K562 (cell line): ENCODE data around the gene ARHGEF26. TPM values are rescaled to one million over a fixed set of nuclear protein-coding genes. Genes with fewer than 3 reads are reported as not detected.

Experiments used
- ATAC-seq: fragments of 200-7000 bp; cut with Tn5 transposase; 3 replicates; pipeline ENCODE4 v1.9.1; 2020; ENCODE audit warnings: moderate library complexity
- BruUV-seq: library from RNA; stranded (reverse); fragments of 400-500 nt; replicated peaks from 2 replicates; lab custom pipeline; 2021; lab: Mats Ljungman, UMichigan
- CTCF ChIA-PET: fragments of 300-600 bp; formaldehyde crosslinking; extraction: SDS; loops from one replicate; lab custom pipeline; 2021; ENCODE audit warnings: low intra/inter-chr PET ratio; lab: Yijun Ruan, JAX
- POLR2A ChIA-PET: fragments of 300-600, 350-650 bp; sonication (Branson Sonifier 250); formaldehyde crosslinking; extraction: SDS; loops from one replicate; lab custom pipeline; 2021; ENCODE audit warnings: antibody characterized with exemption, inconsistent platforms; lab: Yijun Ruan, JAX
- DNase-seq, 4 experiments: peaks; one replicate each; pipeline versions ENCODE4 v3.0.0 to v3.0.0-alpha.2; 2011 to 2018; ENCODE audit warnings: low spot score in 3 of 4, mixed read lengths in 3 of 4; ENCODE audit errors: extremely low read depth in 1 of 4
- FAIRE-seq: peaks from 2 replicates; lab custom pipeline; 2011; peaks lifted over from hg19 to GRCh38; lab: Jason Lieb, UNC
- H2AFZ ChIP-seq: 2 replicates; pipeline ENCODE4 v1.6.0; 2011; ENCODE audit warnings: low read depth, low read length, control low read depth, inconsistent platforms
- H3K27ac ChIP-seq: fragments of 200-600 bp; 3 replicates; pipeline ENCODE4 v1.8.0; 2011; ENCODE audit warnings: low read depth, mild to moderate bottlenecking, control low read depth, inconsistent platforms, low read length, moderate library complexity, mixed read lengths; ENCODE audit errors: extremely low read depth
- H3K27me3 ChIP-seq, 2 experiments: fragments of 300-600 bp in 1 of 2; 2 replicates in 1 of 2; 3 replicates in 1 of 2; pipeline versions ENCODE4 v1.6.0 to v1.8.0; 2011; ENCODE audit warnings: inconsistent platforms in 2 of 2, low read length in 2 of 2, mild to moderate bottlenecking in 1 of 2, mixed read lengths in 1 of 2, moderate library complexity in 1 of 2; ENCODE audit not compliant: control insufficient read depth in 2 of 2, insufficient read depth in 2 of 2
- H3K36me3 ChIP-seq: fragments of 300-600 bp; 3 replicates; pipeline ENCODE4 v1.8.0; 2011; ENCODE audit warnings: mild to moderate bottlenecking, low read length, inconsistent platforms; ENCODE audit not compliant: control insufficient read depth, insufficient read depth
- H3K4me1 ChIP-seq, 2 experiments: fragments of 200-600 bp in 1 of 2; replicated peaks in 1 of 2; 2 replicates in 1 of 2; 3 replicates in 1 of 2; pipeline versions ENCODE4 v1.5.1 to v1.8.0; 2011; ENCODE audit warnings: inconsistent platforms in 2 of 2, low read length in 2 of 2, mild to moderate bottlenecking in 1 of 2, mixed read lengths in 1 of 2, moderate library complexity in 1 of 2; ENCODE audit not compliant: control insufficient read depth in 2 of 2, insufficient read depth in 2 of 2
- H3K4me2 ChIP-seq: 2 replicates; pipeline ENCODE4 v1.6.1; 2011; ENCODE audit warnings: low read length, control low read depth, inconsistent platforms, mixed read lengths; ENCODE audit not compliant: insufficient read depth
- H3K4me3 ChIP-seq: fragments of 200-600 bp; sonication (generic), shearing (Covaris generic); 2 replicates; pipeline ENCODE4 v1.5.1; 2016; ENCODE audit warnings: control low read depth, inconsistent platforms
- H3K79me2 ChIP-seq: fragments of 200-600 bp; 3 replicates; pipeline ENCODE4 v1.8.0; 2011; ENCODE audit warnings: low read length, inconsistent platforms; ENCODE audit not compliant: control insufficient read depth, insufficient read depth
- H3K9ac ChIP-seq, 2 experiments: 2 replicates each; pipeline versions ENCODE4 v1.6.0 to v1.6.1; 2011; ENCODE audit warnings: low read depth in 2 of 2, low read length in 2 of 2, control low read depth in 1 of 2, inconsistent platforms in 1 of 2, mild to moderate bottlenecking in 1 of 2, mixed read lengths in 1 of 2; ENCODE audit not compliant: insufficient read depth in 1 of 2
- H3K9me1 ChIP-seq: one replicate; pipeline ENCODE4 v1.6.0; 2011; ENCODE audit warnings: inconsistent platforms, mild to moderate bottlenecking, low read length, moderate library complexity; ENCODE audit not compliant: control insufficient read depth, insufficient read depth
- H3K9me3 ChIP-seq: replicated peaks from 2 replicates; pipeline ENCODE4 v1.5.1; 2011; ENCODE audit warnings: low read depth, low read length, inconsistent platforms; ENCODE audit not compliant: control insufficient read depth, insufficient read depth
- H4K20me1 ChIP-seq: replicated peaks from 2 replicates; pipeline ENCODE4 v1.6.1; 2011; ENCODE audit warnings: low read length, inconsistent platforms, mixed read lengths; ENCODE audit not compliant: control insufficient read depth, insufficient read depth
- DDX20 ChIP-seq: fragments of 450-650 bp; IDR thresholded peaks from 2 replicates; pipeline ENCODE4 v1.6.1; 2016; ENCODE audit warnings: missing genetic modification characterization, low read depth, mild to moderate bottlenecking, missing compliant biosample characterization, moderate library complexity
- HNRNPH1 ChIP-seq: fragments of 200-400 bp; formaldehyde crosslinking; optimal IDR thresholded peaks from 2 replicates; pipeline ENCODE3; 2017; ENCODE audit warnings: low read depth, mild to moderate bottlenecking, low read length, moderate library complexity
- POU5F1 ChIP-seq: fragments of 150-350 bp; IDR thresholded peaks from 2 replicates; pipeline ENCODE4 v1.6.1; 2014; ENCODE audit warnings: borderline replicate concordance, low read length, low read depth, mild to moderate bottlenecking; ENCODE audit not compliant: partially characterized antibody
- SMARCA5 ChIP-seq: fragments of 450-650 bp; IDR thresholded peaks from 2 replicates; pipeline ENCODE4 v1.6.1; 2016
- ZC3H4 ChIP-seq: sonication (generic); formaldehyde crosslinking; IDR thresholded peaks from 2 replicates; pipeline ENCODE4 v1.9.0; 2021; ENCODE audit warnings: missing genetic modification reagents, borderline replicate concordance
- WGBS: fragments of 100-300 bp; shearing (Covaris generic); methylation state at CpG from one replicate; pipeline ENCODE4 v1.1.6; 2016; ENCODE audit warnings: low coverage, mixed read lengths; ENCODE audit not compliant: insufficient coverage; ENCODE audit errors: missing lambda C conversion rate; 5-methylcytosine and 5-hydroxymethylcytosine counted together
- in situ Hi-C: fragments of 300-500 bp; cut with MboI; formaldehyde crosslinking; loops from 4 replicates; pipeline ENCODE4 v1.15.0; 2018; ENCODE audit warnings: inconsistent platforms, mixed read lengths
- intact Hi-C: fragments of 100-400 bp; cut with micrococcal nuclease; formaldehyde crosslinking; loops from 2 replicates; pipeline ENCODE4 v1.14.2; 2022
- polyA plus RNA-seq, 8 experiments: library from polyadenylated mRNA; depleted of rRNA in 4 of 8; stranded (reverse) in 5 of 8; unstranded in 3 of 8; fragments of >200 nt; fragmentation: Nextera tagmentation in 2 of 8; fragmentation: Illumina TruSeq in 1 of 8; extraction: Ambion mirVana in 2 of 8; extraction: Trizol in 1 of 8; gene quantifications; 2 replicates each; pipeline versions ENCODE4 v1.2.1 to v1.2.3, GENCODE V29; 2011 to 2014; ENCODE audit warnings: inconsistent platforms in 1 of 8, missing spikeins in 1 of 8
- total RNA-seq, 7 experiments: library from RNA; depleted of rRNA in 6 of 7; stranded (reverse); fragments of >200 nt in 6 of 7; fragmentation: Illumina TruSeq in 2 of 7; extraction: Trizol in 2 of 7; gene quantifications; 2 replicates each; pipeline versions ENCODE4 v1.2.1 to v1.2.3, GENCODE V29; 2011 to 2021; ENCODE audit warnings: low replicate concordance in 1 of 7
- TF ChIP-seq, protein P1 (sequence below): IDR thresholded peaks from 3 replicates; pipeline ENCODE4 v1.6.1; 2011; ENCODE audit warnings: borderline replicate concordance, mild to moderate bottlenecking; ENCODE audit not compliant: insufficient read length, insufficient read depth
- TF ChIP-seq, protein P2 (sequence below): fragments of 450-650 bp; formaldehyde crosslinking; conservative IDR thresholded peaks from 2 replicates; pipeline ENCODE4 v1.4.0; 2022; ENCODE audit warnings: mild to moderate bottlenecking, missing genetic modification characterization
- TF ChIP-seq, protein P3 (sequence below): sonication (generic); formaldehyde crosslinking; IDR thresholded peaks from 2 replicates; pipeline ENCODE4 v1.8.0; 2022; ENCODE audit warnings: missing genetic modification reagents, mild to moderate bottlenecking, borderline replicate concordance
- TF ChIP-seq, protein P4 (sequence below): fragments of 450-650 bp; conservative IDR thresholded peaks from 2 replicates; pipeline ENCODE4 v1.6.1; 2016; ENCODE audit warnings: missing genetic modification characterization, low read depth, mild to moderate bottlenecking, missing compliant biosample characterization, moderate library complexity
- TF ChIP-seq, protein P5 (sequence below): sonication (generic); formaldehyde crosslinking; IDR thresholded peaks from 2 replicates; pipeline ENCODE4 v1.8.0; 2022; ENCODE audit warnings: missing genetic modification reagents, mild to moderate bottlenecking, borderline replicate concordance
- TF ChIP-seq, protein P6 (sequence below): fragments of 450-650 bp; IDR thresholded peaks from 2 replicates; pipeline ENCODE4 v1.6.1; 2016

The ARHGEF26 gene
- total and polyA plus RNA-seq, 9 of the 15 experiments (the other 6 are each of a cell fraction or from before 2014, with no cell fraction given): 0.01 to 0.11 (median 0.04) TPM; not detected in 2

DNA sequence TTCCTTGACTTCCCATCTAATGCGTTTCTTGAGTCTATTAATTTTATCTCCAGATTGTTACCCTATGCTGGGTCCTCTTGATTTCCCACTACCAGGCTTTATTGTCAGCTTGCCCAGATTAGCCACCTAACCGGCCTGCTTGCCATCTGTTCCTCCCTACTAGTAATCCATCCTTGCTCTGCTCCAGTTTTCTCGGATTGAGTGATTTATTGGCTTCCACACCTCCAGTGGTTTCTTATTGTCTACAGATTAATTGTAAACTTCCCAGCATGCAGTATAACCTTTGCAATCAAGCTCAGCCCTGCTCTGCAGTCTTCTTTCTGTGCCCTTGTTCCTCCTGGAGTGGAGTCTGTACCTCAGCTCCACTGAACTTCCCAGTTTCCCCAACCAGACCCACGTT, 63.4 kb downstream of the ARHGEF26 start:
- BruUV-seq: no TSS peak
- ChIA-PET CTCF (no interaction called here), POLR2A (interaction anchor here (0.6 kb wide), 1 partner anchor 543 kb away, joined by 3 read pairs; no protein-coding TSS in a partner anchor)
- Histone ChIP-seq H3K4me1 (no peaks in the 10 kb centered on the region), H3K4me3 (no peak overlapping the region), H4K20me1 (no peaks in the 10 kb centered on the region), H2AFZ (no peak overlapping the region), H3K79me2 (no peaks in the 10 kb centered on the region), H3K9ac (no peak overlapping the region), H3K27ac (no peak overlapping the region), H3K9me3 (no peaks in the 10 kb centered on the region), H3K27me3 (peaks cover 0 to 3% of the 10 kb centered on the region in 2 experiments; a peak in 1 of 5 replicates), H3K4me2 (no peak overlapping the region), H3K9me1 (no peaks in the 10 kb centered on the region), H3K36me3 (no peaks in the 10 kb centered on the region)
- intact Hi-C loops (no loop called here), in situ Hi-C loops (no loop called here)
- FAIRE-seq (no peak), DNase-seq (no peak), ATAC-seq (no peak)
- 5% methylated on average over 4 of the region's 4 CpGs for WGBS
- TF ChIP-seq ZC3H4 (CRISPR knock-in tag): no peak
- TF ChIP-seq HNRNPH1: no peak
- TF ChIP-seq SMARCA5: no peak
- TF ChIP-seq, protein P1, sequence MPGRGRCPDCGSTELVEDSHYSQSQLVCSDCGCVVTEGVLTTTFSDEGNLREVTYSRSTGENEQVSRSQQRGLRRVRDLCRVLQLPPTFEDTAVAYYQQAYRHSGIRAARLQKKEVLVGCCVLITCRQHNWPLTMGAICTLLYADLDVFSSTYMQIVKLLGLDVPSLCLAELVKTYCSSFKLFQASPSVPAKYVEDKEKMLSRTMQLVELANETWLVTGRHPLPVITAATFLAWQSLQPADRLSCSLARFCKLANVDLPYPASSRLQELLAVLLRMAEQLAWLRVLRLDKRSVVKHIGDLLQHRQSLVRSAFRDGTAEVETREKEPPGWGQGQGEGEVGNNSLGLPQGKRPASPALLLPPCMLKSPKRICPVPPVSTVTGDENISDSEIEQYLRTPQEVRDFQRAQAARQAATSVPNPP: no peak
- TF ChIP-seq, protein P2, sequence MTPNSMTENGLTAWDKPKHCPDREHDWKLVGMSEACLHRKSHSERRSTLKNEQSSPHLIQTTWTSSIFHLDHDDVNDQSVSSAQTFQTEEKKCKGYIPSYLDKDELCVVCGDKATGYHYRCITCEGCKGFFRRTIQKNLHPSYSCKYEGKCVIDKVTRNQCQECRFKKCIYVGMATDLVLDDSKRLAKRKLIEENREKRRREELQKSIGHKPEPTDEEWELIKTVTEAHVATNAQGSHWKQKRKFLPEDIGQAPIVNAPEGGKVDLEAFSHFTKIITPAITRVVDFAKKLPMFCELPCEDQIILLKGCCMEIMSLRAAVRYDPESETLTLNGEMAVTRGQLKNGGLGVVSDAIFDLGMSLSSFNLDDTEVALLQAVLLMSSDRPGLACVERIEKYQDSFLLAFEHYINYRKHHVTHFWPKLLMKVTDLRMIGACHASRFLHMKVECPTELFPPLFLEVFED (CRISPR knock-in tag): no peak
- TF ChIP-seq DDX20 (tag): no peak
- TF ChIP-seq, protein P3, sequence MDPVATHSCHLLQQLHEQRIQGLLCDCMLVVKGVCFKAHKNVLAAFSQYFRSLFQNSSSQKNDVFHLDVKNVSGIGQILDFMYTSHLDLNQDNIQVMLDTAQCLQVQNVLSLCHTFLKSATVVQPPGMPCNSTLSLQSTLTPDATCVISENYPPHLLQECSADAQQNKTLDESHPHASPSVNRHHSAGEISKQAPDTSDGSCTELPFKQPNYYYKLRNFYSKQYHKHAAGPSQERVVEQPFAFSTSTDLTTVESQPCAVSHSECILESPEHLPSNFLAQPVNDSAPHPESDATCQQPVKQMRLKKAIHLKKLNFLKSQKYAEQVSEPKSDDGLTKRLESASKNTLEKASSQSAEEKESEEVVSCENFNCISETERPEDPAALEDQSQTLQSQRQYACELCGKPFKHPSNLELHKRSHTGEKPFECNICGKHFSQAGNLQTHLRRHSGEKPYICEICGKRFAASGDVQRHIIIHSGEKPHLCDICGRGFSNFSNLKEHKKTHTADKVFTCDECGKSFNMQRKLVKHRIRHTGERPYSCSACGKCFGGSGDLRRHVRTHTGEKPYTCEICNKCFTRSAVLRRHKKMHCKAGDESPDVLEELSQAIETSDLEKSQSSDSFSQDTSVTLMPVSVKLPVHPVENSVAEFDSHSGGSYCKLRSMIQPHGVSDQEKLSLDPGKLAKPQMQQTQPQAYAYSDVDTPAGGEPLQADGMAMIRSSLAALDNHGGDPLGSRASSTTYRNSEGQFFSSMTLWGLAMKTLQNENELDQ (CRISPR knock-in tag): no peak
- TF ChIP-seq, protein P4, sequence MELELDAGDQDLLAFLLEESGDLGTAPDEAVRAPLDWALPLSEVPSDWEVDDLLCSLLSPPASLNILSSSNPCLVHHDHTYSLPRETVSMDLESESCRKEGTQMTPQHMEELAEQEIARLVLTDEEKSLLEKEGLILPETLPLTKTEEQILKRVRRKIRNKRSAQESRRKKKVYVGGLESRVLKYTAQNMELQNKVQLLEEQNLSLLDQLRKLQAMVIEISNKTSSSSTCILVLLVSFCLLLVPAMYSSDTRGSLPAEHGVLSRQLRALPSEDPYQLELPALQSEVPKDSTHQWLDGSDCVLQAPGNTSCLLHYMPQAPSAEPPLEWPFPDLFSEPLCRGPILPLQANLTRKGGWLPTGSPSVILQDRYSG (tag): no peak
- TF ChIP-seq, protein P5, sequence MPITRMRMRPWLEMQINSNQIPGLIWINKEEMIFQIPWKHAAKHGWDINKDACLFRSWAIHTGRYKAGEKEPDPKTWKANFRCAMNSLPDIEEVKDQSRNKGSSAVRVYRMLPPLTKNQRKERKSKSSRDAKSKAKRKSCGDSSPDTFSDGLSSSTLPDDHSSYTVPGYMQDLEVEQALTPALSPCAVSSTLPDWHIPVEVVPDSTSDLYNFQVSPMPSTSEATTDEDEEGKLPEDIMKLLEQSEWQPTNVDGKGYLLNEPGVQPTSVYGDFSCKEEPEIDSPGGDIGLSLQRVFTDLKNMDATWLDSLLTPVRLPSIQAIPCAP: no peak
- TF ChIP-seq, protein P6, sequence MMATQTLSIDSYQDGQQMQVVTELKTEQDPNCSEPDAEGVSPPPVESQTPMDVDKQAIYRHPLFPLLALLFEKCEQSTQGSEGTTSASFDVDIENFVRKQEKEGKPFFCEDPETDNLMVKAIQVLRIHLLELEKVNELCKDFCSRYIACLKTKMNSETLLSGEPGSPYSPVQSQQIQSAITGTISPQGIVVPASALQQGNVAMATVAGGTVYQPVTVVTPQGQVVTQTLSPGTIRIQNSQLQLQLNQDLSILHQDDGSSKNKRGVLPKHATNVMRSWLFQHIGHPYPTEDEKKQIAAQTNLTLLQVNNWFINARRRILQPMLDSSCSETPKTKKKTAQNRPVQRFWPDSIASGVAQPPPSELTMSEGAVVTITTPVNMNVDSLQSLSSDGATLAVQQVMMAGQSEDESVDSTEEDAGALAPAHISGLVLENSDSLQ: no peak
- no peak for TF ChIP-seq POU5F1
